ENCODE data around the gene GSS.

Gene GSS

DNA sequence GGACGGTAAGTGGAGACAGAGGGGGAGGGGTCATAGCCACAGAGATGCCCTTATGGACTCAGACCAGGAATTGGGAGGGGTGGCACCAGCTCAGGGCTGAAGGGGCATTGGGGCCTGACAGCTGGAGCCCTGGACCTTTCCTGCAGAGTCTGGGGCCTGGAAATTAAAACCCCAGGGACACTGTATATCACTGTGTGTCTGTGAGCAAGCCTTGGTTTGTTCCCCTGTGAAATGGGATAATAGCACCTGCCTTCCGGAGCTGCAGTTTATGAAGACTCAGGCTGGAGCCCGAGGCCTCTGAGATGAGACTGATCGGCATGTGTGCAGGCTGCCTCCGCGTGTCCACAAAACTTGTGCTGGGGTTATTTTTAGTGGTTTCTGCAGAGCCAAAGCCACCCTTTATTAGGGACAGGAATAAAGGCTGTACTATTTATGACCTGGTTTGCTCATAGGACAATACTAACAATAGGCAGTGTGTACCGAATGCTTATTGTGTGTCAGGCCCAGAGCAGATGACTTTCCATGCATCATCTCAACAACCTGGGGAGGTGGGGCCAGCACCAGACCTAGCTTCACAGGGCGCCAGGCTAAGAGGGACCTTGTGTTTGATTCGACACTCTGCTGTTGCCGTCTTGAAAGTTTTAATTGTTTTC lies 22.6 kb upstream of the GSS start:
- no peak for DNase-seq (ENCODE audit: low spot score)

DNA sequence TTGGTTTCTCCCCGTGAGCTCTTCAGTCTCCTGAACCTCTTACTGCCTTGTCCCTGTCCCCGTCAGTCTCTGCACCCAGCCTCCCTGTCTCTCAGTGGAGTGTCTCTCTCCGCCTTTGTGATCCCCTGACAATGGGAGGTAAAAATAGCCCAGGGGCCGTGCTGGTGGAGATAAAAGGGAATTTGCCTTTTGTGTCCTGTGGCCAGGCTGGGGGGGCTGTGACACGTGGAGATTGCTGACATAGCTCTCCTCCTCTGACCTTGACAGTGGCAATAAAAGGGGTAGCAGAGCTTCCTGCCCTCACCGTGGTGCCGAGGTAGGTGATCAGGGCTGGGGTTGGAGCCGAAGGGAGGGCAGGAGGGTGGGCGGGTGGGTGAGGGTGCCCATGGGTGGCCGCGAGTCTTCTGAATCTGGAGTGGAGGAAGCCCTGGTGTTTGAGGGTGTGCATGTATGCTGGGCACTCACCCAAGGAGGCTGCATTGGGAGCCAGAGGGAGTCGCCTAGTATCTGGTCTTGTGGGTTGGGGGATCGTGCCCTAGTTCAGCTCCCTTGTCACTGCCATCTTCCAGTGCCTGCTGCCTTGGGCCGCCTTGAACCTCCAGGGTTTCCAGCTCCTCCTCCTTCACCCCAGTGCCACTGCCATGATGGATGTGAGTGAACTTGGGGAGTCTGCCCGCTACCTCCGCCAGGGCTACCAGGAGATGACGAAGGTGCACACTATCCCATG lies 21.9 kb upstream of the GSS start:
- no peak for DNase-seq (ENCODE audit: low spot score)

DNA sequence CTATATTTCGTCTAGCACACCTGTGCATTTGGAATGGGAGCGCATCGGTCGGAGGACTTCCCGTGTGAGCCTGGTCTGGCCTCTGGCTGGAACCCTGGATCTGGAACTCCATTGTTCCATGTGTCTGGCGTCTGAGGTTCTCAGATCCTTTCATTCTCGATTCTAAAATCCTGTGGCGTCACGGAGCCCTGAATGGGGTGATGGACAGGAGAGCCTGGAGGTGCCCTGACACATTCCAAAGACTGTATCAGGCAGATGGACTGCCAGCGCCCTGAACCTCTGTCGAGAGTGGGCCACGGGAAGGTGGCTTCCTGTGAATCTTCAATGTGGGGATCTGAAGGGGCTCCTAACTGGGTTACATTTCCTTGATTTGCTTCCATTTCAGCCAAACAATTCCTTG lies 20.7 kb upstream of the GSS start:
- DNase-seq (ENCODE audit: low spot score), result no peak

DNA sequence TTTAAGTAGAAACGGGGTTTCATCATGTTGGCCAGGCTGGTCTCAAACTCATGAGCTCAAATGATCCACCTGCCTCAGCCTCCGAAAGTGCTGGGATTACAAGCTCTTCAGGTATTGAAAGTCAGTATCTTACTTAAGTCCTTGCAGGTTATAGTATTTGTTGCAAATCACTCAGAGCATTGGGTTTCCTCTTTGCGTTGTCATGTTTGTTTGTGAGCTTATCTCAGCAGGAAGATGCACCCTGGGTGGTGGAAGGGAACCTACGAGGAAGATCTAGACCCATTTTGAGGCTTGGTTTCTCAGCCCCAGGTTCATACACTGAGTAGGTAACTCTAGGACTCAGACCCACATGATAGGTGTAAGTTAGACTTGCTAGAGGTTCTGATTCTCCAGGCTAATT lies 18.6 kb upstream of the GSS start:
- no peak for DNase-seq (ENCODE audit: low spot score)

DNA sequence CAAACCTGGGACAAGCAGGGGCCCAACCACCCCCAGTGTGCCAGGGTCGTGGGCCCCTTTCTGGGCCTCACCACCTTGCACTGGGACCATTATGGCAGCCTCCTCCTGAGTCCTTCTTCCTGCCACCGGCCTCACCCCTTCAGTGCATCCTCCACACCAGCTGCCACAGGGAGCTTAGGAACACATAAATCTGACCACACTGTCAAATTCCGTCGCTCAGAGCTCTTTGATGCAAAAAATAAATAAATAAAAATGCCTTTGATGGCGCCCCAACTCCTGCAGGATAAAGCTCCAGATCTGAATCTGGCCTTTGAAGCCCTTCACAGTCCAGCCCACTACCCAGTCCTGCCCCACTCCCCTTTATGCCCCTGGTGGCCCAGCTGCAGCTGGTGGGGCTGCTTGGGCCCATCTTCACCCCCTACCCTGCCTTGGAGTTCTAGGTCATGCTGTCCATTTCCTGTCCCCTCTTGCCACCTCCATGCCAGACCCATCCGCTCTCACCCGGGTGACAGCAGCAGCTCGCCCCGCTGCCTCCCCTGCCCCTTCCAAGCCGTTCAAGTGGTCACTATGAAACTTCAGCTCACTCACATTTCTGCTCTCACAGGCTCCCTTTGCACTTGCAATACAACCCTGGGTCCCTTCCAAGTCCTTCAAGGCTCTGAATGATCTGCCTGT lies 16.1 kb upstream of the GSS start:
- no peak for DNase-seq (ENCODE audit: low spot score)

DNA sequence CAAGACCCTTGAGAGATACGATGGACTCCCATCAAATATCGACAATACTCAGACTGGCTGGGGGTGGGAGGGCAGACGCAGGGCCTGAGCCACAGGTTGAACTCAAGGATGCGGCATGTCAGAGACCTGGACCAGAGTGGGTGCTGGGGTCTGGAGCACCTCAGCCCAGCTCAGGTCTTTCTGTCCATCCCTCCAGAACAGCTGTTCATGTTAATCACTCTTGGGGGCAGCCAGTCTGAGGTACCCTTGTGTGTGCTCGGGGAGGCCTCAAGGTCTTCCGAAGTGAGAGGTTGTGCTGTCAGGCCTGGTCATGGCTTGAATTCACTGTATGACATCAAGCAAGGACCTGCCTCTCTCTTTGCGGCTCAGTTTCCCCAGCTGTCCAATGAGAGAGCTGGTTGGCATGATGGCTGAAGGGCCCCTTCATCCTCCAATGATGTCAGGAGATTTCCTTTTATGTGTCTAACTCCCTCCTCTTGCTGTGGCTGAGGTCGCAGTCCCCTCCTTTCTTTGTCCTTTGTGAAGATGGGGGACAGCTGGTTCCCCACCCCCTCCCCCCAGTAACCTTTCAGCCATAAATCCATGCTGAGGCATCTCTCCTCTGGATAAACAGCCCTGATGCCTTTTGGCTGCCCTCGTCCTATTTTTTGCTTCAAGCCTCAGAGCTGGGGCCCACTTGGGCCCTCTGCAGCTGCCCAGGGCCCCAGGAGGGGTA lies 15.4 kb upstream of the GSS start:
- no peak for DNase-seq (ENCODE audit: low spot score)

DNA sequence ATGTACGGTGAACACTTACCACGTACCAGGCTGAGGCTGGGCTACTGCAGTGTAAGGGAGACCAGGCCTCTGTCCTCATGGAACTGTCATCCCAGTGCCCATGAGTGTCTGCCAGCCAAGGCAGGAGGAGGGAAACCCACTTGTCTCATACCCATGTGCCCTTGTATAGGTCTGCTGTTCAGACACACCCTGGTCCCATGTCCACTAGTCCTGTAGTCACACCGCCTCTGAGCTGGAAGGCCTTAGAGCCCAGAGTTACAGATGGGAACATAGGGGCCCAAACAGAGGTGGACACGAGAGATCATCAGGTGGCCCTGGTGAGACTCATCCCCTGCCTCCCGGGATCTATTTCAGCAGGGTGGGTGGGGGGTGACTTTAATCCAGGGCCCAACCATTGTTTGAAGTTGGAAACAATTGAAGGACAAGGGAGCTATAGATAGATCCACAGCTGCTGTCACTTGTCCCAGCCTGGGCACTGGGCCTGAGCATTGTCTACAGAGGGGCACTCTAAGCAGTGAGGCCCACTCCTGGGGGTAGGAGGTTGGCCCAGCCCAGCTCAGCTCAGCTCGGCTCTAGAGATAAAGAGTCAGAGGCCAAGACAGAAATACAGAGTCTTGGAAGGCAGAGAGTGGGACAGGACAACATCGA lies 14.7 kb upstream of the GSS start:
- DNase-seq (ENCODE audit: low spot score), result no peak

DNA sequence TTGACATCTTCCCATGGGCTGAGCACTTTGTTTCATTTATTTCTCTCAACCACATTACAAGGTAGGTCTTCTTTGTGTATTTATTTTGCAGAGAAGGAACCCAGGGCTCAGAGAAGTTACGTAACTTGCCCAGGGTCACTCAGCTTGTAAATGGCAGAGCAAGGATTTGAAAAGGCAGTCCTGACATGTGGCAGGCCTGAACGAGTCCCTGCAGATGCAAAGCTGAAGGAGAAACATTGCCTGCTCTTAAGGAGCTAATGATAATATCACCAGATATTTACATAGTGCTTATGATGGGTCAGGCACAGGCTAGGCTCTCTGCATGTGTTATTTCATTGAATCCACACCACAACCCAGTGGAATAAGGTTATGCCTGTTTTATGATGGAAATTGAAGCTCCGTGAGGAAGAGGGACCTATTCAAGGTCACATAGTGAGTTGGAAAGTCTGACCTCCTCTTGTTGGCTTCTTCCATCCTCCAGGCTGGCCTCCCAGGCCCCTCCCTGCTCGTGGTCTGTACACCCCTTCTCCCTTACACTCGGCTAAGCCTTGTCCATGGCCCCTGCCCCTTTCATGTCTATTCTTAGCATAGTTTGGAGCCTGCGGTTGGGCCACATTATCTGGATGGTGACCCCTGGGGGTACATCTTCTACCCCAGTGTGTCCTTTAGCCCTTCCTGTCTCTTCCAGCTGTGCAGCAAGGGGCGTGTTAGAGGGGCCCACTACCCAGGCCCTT lies 12.6 kb upstream of the GSS start:
- DNase-seq (ENCODE audit: low spot score), result no peak

DNA sequence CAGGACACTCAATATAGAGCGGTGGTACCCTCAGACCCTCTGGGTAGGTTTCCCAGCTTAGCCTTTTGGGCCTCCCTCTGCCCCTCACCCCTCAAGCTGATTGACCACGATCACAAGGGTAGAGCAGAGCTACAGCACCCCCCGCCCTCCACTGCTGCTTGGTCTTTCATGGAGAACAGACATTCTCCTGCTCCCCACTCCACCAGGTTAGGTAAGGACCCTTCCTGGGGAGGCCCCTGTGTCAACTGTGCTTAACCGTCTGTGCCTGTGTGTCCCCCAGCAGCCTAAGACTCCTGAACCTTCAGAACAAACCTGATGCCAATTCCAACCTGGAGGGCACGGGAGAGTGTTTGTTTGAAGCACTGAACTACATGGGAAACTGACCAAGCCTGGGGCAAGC lies 11.8 kb upstream of the GSS start:
- no peak for DNase-seq (ENCODE audit: low spot score)

DNA sequence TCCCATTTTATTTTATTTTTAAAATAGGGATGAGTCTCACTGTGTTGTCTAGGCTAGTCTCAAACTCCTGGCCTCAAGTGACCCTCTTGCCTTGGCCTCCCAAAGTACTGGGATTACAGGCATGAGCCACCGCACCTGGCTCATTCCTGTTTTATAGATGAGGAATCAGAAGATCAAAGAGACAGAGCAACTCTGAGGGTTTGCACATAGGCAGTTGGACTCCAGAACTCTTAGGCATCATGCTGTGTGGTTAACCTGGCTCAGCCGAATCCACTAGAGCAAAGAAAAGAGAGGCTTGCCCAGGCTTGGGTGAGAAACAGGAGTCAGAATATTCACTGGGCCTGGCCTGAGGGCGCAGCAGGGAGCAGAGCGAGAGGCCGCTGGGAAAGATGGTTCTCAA lies 9.4 kb upstream of the GSS start:
- DNase-seq (ENCODE audit: low spot score), result no peak

DNA sequence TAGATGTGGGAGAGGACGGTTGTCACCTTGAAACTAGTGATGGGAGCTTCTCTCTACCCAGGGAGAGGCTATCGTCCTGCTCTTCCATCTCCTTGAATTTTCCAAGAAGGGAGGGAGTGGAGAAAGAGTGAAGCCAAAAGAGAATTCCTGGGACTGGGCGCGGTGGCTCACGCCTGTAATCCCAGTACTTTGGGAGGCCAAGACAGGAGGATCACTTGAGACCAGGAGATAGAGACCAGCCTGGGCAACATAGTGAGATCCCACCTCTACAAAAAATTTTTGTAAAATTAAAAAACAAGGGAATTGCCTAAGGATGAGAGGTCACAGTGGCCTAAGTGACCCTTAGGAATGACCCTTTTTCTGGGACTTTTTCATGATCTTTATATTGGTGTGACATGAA lies 8.9 kb upstream of the GSS start:
- no peak for DNase-seq (ENCODE audit: low spot score)

DNA sequence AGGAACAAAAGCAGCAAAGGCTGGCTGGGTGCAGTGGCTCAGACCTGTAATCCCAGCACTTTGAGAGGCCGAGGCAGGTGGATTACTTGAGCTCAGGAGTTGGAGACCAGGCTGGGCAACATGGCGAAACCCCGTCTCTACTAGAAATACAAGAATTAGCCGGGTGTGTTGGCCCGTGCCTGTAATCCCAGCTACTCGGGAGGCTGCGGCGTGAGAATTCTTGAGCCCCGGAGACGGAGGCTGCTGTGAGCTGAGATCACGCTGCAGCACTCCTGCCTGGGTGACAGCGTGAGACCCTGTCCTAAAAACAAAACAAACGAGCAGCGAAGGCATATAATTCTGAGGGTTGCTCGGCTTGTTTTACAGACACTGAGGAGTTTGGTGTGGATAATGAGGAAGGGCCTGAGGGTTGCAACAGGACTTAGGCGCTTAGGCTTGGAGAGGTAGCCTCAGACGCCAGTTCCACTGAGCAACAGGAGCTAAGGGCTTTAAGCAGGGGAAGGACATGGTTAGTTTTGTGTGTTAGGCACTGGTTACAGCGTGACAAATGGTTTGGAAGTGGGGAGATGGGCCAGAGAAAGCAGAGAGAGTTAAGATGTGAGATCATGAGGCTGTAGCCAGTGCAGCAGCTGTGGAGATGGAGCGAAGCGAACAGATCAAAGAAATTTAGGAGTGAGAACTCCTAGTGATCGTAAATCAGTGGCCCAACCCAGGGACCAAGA lies 1.3 kb upstream of the GSS start:
- no peak for DNase-seq (ENCODE audit: low spot score)

DNA sequence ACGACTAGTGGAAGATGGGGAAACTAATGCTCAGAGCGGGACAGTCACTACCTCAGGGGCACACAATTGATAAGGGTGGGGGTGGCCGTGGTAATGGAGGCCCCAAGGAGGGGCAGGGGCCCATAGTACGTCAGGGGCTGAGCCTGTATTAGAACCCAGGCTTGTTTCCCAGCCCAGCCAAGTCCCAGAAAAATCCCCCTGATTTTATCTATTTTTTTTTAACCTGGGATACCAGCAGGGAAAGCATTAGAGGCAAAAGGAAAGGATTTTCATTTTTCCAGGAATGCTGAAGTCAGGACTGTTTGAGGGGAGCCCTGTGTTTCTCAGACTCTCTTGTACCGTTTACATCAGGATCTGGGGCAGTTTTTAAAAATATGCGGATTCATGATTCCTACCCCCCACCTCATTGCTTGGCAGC lies 444 bp upstream of the GSS start:
- no peak for DNase-seq (ENCODE audit: low spot score)

DNA sequence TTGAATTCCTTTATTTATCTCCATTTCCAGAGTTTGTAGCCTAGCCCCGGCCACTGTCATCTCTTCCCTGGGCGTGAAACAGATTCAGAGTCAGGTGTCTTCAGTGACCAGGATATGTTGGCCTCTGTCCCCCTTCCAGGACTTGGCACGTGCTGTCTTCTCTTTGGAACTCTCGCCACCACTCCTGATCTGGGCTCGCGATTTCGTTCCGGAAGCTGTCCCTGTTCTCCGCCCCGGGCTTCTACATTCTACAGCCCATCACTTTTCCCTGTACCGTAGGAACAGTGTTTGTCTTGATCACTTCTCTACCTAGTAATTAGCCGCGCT lies 739 bp downstream of the GSS start:
- DNase-seq (ENCODE audit: low spot score), result no peak

DNA sequence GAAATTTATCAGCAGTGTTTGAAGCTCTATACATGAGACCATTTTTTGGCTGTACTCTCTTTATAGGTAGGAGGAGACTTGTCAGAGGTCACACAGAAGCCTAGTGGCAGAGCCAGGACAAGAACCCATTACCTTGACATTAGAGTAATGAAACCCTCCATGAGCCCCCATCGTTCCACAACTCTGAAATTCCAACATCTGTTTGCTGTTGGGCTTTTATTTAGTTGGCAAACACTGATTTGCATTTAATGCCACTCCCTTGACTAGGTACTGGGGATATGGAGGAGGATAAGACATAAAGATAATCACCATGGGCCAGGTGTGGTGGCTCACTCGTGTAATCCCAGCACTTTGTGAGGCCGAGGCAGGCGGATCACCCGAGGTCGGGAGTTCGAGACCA lies 1.6 kb downstream of the GSS start:
- no peak for DNase-seq (ENCODE audit: low spot score)

DNA sequence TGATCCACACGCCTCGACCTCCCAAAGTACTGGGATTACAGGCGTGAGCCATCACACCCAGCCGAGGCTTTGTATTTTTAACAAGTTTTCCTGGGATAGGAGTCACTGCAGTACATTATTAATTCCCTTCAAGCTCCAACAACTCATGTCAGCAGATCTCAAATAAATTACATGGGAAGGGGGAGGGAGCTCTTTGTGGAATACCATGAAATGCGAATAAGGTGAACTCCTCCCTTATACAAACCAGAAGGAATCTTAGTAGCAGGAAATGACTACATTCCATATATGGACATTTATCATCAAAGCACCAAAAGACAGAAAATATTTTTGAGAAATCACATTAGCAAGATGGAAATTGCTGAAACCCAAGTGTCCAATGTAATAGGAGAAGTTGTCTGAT lies 2.9 kb downstream of the GSS start:
- DNase-seq (ENCODE audit: low spot score), result no peak

DNA sequence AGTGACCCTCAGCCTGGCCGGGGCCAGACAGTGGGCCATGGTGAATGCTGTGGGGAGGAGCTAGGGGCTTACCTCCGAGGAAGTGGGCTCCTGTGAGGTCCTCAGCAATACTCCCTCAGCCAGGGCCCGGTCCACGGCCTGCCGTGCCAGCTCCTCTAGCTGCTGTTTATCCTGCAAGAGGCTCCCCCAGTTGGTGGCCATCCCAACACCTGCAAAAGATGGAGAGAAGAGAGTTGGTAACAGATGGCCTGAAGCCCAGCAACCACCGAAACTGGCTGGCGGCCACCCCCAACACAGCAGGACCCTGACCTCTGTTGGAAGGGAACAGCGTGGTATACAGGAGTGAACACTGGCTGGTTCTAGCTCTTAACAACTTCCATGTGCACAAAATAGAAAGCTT lies 4.0 kb downstream of the GSS start:
- DNase-seq (ENCODE audit: low spot score), result no peak

DNA sequence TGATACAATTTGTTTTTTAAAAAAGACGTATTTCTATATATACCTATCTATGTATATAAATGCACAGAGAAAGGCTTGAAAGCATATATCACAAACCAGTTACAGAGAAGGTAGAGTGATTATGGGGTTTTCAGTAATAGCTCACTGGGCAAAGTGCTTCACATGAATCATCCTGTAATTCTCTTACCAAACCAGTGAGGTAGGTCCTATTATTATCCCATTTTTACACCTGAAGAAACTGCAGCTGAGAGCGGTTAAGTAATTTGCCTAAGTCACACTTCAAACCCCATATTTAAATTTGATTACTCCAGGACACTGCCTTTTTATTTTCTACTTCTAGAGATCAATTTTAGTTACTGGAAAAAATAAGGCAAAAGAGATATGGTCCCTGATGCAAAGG lies 4.4 kb downstream of the GSS start:
- peak; percentile 34 for DNase-seq (ENCODE audit: low spot score)

DNA sequence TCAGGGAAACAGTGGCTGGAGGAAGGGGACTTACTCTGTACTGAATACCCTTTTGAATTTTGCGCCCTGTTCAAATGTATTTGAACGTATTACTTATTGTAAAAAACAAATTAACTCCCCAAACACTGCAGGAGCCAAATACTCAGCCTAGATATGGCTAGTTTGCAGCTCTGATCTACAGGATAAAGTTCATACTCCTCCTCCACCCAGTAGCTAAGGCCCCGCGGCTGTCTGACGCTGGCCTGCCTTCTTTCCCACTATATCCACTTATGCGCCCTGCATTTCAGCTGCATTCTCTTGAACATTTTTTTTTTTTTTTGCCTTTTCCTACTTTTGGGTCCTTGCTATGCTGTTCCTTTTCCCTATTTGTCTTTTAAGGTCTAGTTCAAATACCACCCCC lies 6.5 kb downstream of the GSS start:
- DNase-seq (ENCODE audit: low spot score), result no peak

DNA sequence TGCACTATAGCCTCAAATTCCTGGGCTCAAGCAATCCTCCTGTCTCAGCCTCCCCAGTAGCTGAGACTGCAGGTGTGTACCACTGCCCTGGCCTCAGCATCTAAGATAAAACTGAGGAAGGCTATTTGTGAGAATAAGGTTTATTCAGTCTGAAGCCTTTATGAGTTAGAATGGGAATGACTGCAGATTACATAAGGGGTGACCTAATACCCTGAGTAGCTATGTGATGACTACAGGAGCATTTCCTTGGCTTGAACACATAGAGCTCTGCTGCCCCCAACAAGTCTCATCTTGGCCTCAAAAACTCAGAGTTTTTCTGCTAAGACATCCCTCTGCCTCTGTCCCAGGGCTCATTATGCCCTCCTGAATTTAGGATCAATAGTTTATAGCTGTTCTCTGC lies 7.6 kb downstream of the GSS start:
- no peak for DNase-seq (ENCODE audit: low spot score)

DNA sequence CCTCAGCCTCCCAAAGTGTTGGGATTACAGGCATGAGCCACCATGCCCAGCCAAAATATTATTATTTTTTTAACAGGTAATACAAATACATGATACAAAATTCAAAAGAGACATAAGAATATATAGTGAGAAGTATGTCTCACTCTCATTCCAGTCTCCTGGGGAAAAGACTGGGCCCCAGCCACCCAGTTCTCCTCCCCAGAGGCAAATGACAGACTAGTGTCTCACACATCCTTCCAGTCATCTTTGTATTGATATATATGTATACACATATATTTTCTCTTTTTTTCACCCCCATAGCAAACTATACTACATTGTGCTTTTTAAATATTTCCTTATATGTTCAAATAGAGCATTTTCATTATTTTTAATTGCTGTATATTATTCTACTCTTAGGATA lies 8.3 kb downstream of the GSS start:
- DNase-seq (ENCODE audit: low spot score), result no peak
